Measurements from ENCODE around the gene MKLN1.

DNA sequence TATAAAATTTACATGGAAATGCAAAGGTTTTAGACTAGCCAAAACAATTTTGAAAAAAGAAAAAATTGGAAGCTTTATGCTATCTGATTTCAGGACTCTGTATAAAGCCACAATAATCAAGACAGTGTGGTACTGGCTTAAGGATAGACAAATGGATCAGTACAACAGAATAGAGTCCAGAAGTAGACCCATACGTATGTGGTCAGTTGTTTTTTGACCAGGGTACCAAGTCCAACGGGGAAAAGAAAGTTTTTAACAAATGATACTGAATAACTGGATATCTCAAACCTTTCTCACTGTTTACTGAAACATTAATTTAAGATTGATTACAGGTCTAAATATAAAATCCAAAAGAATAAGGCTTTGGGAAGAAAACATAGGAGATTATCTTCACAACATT lies 149.1 kb downstream of the MKLN1 start:
- TF ChIP-seq, protein P1, sequence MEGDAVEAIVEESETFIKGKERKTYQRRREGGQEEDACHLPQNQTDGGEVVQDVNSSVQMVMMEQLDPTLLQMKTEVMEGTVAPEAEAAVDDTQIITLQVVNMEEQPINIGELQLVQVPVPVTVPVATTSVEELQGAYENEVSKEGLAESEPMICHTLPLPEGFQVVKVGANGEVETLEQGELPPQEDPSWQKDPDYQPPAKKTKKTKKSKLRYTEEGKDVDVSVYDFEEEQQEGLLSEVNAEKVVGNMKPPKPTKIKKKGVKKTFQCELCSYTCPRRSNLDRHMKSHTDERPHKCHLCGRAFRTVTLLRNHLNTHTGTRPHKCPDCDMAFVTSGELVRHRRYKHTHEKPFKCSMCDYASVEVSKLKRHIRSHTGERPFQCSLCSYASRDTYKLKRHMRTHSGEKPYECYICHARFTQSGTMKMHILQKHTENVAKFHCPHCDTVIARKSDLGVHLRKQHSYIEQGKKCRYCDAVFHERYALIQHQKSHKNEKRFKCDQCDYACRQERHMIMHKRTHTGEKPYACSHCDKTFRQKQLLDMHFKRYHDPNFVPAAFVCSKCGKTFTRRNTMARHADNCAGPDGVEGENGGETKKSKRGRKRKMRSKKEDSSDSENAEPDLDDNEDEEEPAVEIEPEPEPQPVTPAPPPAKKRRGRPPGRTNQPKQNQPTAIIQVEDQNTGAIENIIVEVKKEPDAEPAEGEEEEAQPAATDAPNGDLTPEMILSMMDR (IDR thresholded peaks at IDR 0.05; ENCODE audit: insufficient read depth, low read length, poor library complexity, severe bottlenecking) = no peak
- no peak for TF ChIP-seq EZH2phosphoT487 (conservative IDR thresholded peaks at IDR 0.05; ENCODE audit: low read length)

Measured in SU-DHL-6 (cell line).